Fibroblast of lung (primary cell): ENCODE results near the gene ACAP3.

Source experiments
- EZH2 ChIP-seq: IDR thresholded peaks from 2 replicates; pipeline ENCODE4 v1.5.1; 2012; ENCODE audit warnings: low read length, control low read depth, mild to moderate bottlenecking; ENCODE audit errors: missing control alignments
- TF ChIP-seq, protein P1 (sequence below), 2 donors: IDR thresholded peaks in 1 of 2; conservative IDR thresholded peaks in 1 of 2; 1 replicate in 1 of 2; 2 replicates in 1 of 2; pipeline ENCODE4 v1.5.1; 2011 to 2012; ENCODE audit warnings: low read length in 2 of 2, control low read depth in 1 of 2, inconsistent platforms in 1 of 2, low read depth in 1 of 2, mild to moderate bottlenecking in 1 of 2

GRCh38 chr1:1253314-1253713 lies 54.4 kb downstream of the ACAP3 start:
- TF ChIP-seq, protein P1, sequence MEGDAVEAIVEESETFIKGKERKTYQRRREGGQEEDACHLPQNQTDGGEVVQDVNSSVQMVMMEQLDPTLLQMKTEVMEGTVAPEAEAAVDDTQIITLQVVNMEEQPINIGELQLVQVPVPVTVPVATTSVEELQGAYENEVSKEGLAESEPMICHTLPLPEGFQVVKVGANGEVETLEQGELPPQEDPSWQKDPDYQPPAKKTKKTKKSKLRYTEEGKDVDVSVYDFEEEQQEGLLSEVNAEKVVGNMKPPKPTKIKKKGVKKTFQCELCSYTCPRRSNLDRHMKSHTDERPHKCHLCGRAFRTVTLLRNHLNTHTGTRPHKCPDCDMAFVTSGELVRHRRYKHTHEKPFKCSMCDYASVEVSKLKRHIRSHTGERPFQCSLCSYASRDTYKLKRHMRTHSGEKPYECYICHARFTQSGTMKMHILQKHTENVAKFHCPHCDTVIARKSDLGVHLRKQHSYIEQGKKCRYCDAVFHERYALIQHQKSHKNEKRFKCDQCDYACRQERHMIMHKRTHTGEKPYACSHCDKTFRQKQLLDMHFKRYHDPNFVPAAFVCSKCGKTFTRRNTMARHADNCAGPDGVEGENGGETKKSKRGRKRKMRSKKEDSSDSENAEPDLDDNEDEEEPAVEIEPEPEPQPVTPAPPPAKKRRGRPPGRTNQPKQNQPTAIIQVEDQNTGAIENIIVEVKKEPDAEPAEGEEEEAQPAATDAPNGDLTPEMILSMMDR (conservative IDR thresholded peaks at IDR 0.05 in 1 of 2, IDR thresholded peaks at IDR 0.05 in 1 of 2; ENCODE audit: low read depth in 1 of 2, low read length in 2 of 2), result no peak
- TF ChIP-seq EZH2, result no peak
